Measurements from ENCODE around the gene DIS3L2. TPM values are rescaled to one million over a fixed set of nuclear protein-coding genes. Genes with fewer than 3 reads are reported as not detected.

DIS3L2 gene
- 10 to 100 TPM; 56.3 to 56.4 TPM for total RNA-seq

GRCh38 chr2:231961349-231962166 is at the start of gene DIS3L2:
Gene DIS3L2, plus strand, starts transcription at chr2:231961713. Its CDS starts 53,215 bp downstream, at chr2:232014928.

DNA sequence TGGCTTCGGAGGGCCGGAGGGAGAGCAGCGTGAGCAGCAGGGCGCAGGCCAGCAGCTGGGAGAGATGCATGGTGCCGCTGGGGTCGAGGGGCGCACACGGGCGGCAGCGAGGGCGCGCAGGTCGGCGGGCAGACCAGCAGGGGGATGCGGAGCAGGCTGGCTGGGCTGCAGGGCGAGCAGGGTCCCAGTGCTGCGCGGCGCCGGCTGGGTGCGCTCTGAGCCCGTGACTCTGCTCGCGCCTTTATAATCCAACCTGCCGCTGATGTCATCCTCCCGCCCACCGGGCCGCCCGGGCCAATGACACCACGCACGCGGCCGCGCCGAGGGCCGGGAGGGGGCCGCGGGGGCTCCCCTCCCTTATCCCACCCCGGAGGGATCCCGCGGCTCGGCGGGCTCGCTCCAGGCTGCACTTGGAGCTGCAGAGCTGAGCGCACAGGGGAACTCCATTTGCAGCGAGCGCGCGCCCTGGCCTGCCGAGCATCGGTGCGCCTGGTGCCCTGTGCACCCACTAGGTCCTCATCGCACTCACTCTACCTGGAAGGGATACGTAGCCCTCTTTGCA is 35.3 kb upstream of the DIS3L2 start, which contains the start of gene NPPC:
Gene NPPC, minus strand, starts transcription at position 217 of the 562 bp plus-strand sequence. Its CDS starts 147 bp downstream, at position 70.

GRCh38 chr2:232378735-232379151 is 417.2 kb downstream of the DIS3L2 start, which contains the start of gene ALPP:
Gene ALPP, plus strand, starts transcription at chr2:232378751. Its CDS starts 52 bp downstream, at chr2:232378803.

Small RNAs within 50 kb of the gene (small RNA-seq; reads per million reads assigned to genes)
- 0 reads per million in 2 donors for gene AC068134.3
- 0 reads per million in 2 donors for gene AC068134.4
- 0 reads per million in 2 donors for gene MIR562

Other genes with a start within 250 kb of the DIS3L2 start
- 10 to 100 TPM; 24.8 to 37.6 TPM for gene PDE6D, start 180.4 kb upstream of the DIS3L2 start, total RNA-seq
- gene COPS7B, start 175.3 kb upstream of the DIS3L2 start, total RNA-seq: 10 to 100 TPM; 14.8 to 18.3 TPM
- 10 to 100 TPM in 1 of 2 donors, not detected in 1; 10.7 TPM for gene NPPC, start 35.3 kb upstream of the DIS3L2 start, total RNA-seq

Measured in melanocyte of skin (primary cell).